Effector memory CD8-positive, alpha-beta T cell (primary cell): ENCODE results near the gene DRAP1.

Experiments used
- ATAC-seq: fragments of 150-1000 bp; cut with Tn5 transposase; replicated peaks from 2 replicates; pipeline ENCODE4 v1.10.0; 2021; ENCODE audit warnings: mild to moderate bottlenecking, moderate library complexity
- DNase-seq, 3 experiments: peaks; one replicate each; pipeline ENCODE4 v3.0.0; 2021
- H3K27ac Mint-ChIP-seq, 2 donors: one replicate each; pipeline ENCODE4 v1.8.0; 2022; ENCODE audit warnings: mild to moderate bottlenecking in 2 of 2, mixed read lengths in 2 of 2, moderate library complexity in 2 of 2
- H3K27me3 Mint-ChIP-seq, 2 donors: one replicate each; pipeline ENCODE4 v1.8.0; 2022; ENCODE audit warnings: mixed read lengths in 2 of 2
- H3K36me3 Mint-ChIP-seq: one replicate; pipeline ENCODE4 v1.8.0; 2022; ENCODE audit warnings: mild to moderate bottlenecking, moderate library complexity, mixed read lengths; ENCODE audit not compliant: insufficient read depth
- H3K4me1 Mint-ChIP-seq, 2 donors: one replicate each; pipeline ENCODE4 v1.8.0; 2022; ENCODE audit warnings: low read depth in 2 of 2, mixed read lengths in 2 of 2
- H3K4me3 Mint-ChIP-seq, 2 donors: one replicate each; pipeline ENCODE4 v1.8.0; 2022; ENCODE audit warnings: mild to moderate bottlenecking in 2 of 2, mixed read lengths in 2 of 2, moderate library complexity in 2 of 2
- H3K9me3 Mint-ChIP-seq, 2 donors: one replicate each; pipeline ENCODE4 v1.8.0; 2022; ENCODE audit warnings: mixed read lengths in 2 of 2

DRAP1 gene

GRCh38 chr11:65903068-65903481 is 16.2 kb upstream of the DRAP1 start:
- Mint-ChIP-seq H3K27me3 (no peaks in the 10 kb centered on the region), H3K27ac (no peak overlapping the region), H3K36me3 (peaks cover 18% of the 10 kb centered on the region), H3K4me3 (no peak overlapping the region), H3K4me1 (peaks cover 7 to 14% of the 10 kb centered on the region in 2 donors), H3K9me3 (no peaks in the 10 kb centered on the region)
- DNase-seq, result no peak
- ATAC-seq, result no peak

GRCh38 chr11:65903715-65904114 is 15.5 kb upstream of the DRAP1 start:
- Mint-ChIP-seq H3K4me3 (no peak overlapping the region), H3K4me1 (peaks cover 7 to 12% of the 10 kb centered on the region in 2 donors), H3K36me3 (peaks cover 18% of the 10 kb centered on the region), H3K27ac (no peak overlapping the region), H3K9me3 (no peaks in the 10 kb centered on the region), H3K27me3 (peaks cover 0 to under 1% of the 10 kb centered on the region in 2 donors)
- DNase-seq (no peak), ATAC-seq (no peak)

GRCh38 chr11:65906602-65907001 is 12.6 kb upstream of the DRAP1 start:
- no peaks in the 10 kb centered on the region for H3K9me3 Mint-ChIP-seq
- no peak for DNase-seq

GRCh38 chr11:65907878-65908277 is 11.3 kb upstream of the DRAP1 start:
- ATAC-seq (no peak), DNase-seq (no peak)
- Mint-ChIP-seq H3K36me3 (peaks cover 5% of the 10 kb centered on the region), H3K27me3 (peaks cover 13 to 18% of the 10 kb centered on the region in 2 donors), H3K27ac (no peak overlapping the region), H3K4me3 (no peak overlapping the region), H3K9me3 (no peaks in the 10 kb centered on the region), H3K4me1 (peaks cover 0 to 6% of the 10 kb centered on the region in 2 donors)

More at GRCh38 chr11:65906602-65907001, 12.6 kb upstream of the DRAP1 start:
- peaks cover 15% of the 10 kb centered on the region for H3K36me3 Mint-ChIP-seq
- peaks cover 10 to 14% of the 10 kb centered on the region in 2 donors for H3K27me3 Mint-ChIP-seq
- no peak overlapping the region for H3K4me3 Mint-ChIP-seq
- ATAC-seq, result no peak
- no peak overlapping the region for H3K27ac Mint-ChIP-seq
- peaks cover 6 to 15% of the 10 kb centered on the region in 2 donors for H3K4me1 Mint-ChIP-seq

GRCh38 chr11:65911682-65912568 is 7.3 kb upstream of the DRAP1 start:
- Mint-ChIP-seq H3K9me3 (no peaks in the 10 kb centered on the region), H3K27ac (no peak overlapping the region), H3K4me1 (peaks cover 20 to 26% of the 10 kb centered on the region in 2 donors), H3K27me3 (peaks cover 13 to 18% of the 10 kb centered on the region in 2 donors), H3K36me3 (peaks cover under 1% of the 10 kb centered on the region), H3K4me3 (no peak overlapping the region)
- DNase-seq (no peak), ATAC-seq (no peak)

GRCh38 chr11:65912845-65913244 is 6.4 kb upstream of the DRAP1 start:
- ATAC-seq (no peak), DNase-seq (no peak)
- Mint-ChIP-seq H3K27me3 (peaks cover 13 to 18% of the 10 kb centered on the region in 2 donors), H3K27ac (no peak overlapping the region), H3K36me3 (peaks cover 5% of the 10 kb centered on the region), H3K9me3 (no peaks in the 10 kb centered on the region), H3K4me1 (peaks cover 24 to 31% of the 10 kb centered on the region in 2 donors), H3K4me3 (no peak overlapping the region)

- H3K27ac Mint-ChIP-seq, result peak overlapping the region; percentile 49 to 81
- H3K9me3 Mint-ChIP-seq, result no peaks in the 10 kb centered on the region
- DNase-seq, result no peak
- peaks cover 6 to 9% of the 10 kb centered on the region in 2 donors for H3K27me3 Mint-ChIP-seq
- peaks cover 29 to 31% of the 10 kb centered on the region in 2 donors for H3K4me1 Mint-ChIP-seq
- no peak for ATAC-seq
- peaks cover 26% of the 10 kb centered on the region for H3K36me3 Mint-ChIP-seq
- no peak overlapping the region for H3K4me3 Mint-ChIP-seq
Observed at GRCh38 chr11:65915101-65915820, 4.0 kb upstream of the DRAP1 start.

GRCh38 chr11:65915821-65916251 is 3.4 kb upstream of the DRAP1 start:
- H3K27ac Mint-ChIP-seq, result peak overlapping the region in 1 of 2 donors; percentile 81
- peaks cover 26% of the 10 kb centered on the region for H3K36me3 Mint-ChIP-seq
- peaks cover 6 to 9% of the 10 kb centered on the region in 2 donors for H3K27me3 Mint-ChIP-seq
- no peak for DNase-seq
- H3K9me3 Mint-ChIP-seq, result no peaks in the 10 kb centered on the region
- peaks cover 31 to 32% of the 10 kb centered on the region in 2 donors for H3K4me1 Mint-ChIP-seq
- ATAC-seq, result no peak
- no peak overlapping the region for H3K4me3 Mint-ChIP-seq

- Mint-ChIP-seq H3K27me3 (peaks cover 5 to 7% of the 10 kb centered on the region in 2 donors), H3K9me3 (no peaks in the 10 kb centered on the region), H3K4me3 (peak overlapping the region; percentile 91 to 92), H3K4me1 (peaks cover 31 to 32% of the 10 kb centered on the region in 2 donors), H3K27ac (peak overlapping the region in 1 of 2 donors; percentile 81), H3K36me3 (peaks cover 31% of the 10 kb centered on the region)
- no peak for DNase-seq
- no peak for ATAC-seq
Observed at GRCh38 chr11:65916391-65916790, 2.8 kb upstream of the DRAP1 start.

GRCh38 chr11:65917077-65917433 is 2.2 kb upstream of the DRAP1 start:
- Mint-ChIP-seq H3K36me3 (peaks cover 38% of the 10 kb centered on the region), H3K27ac (peak overlapping the region; percentile 56 to 81), H3K9me3 (no peaks in the 10 kb centered on the region), H3K27me3 (peaks cover 0 to under 1% of the 10 kb centered on the region in 2 donors), H3K4me1 (peaks cover 33% of the 10 kb centered on the region in 2 donors), H3K4me3 (peak overlapping the region; percentile 91 to 92)
- no peak for ATAC-seq
- no peak for DNase-seq

GRCh38 chr11:65917434-65918210 is 1.6 kb upstream of the DRAP1 start:
- H3K36me3 Mint-ChIP-seq, result peaks cover 44% of the 10 kb centered on the region
- DNase-seq (no peak), ATAC-seq (no peak)
- no peaks in the 10 kb centered on the region for H3K9me3 Mint-ChIP-seq
- H3K4me3 Mint-ChIP-seq, result peak overlapping the region; percentile 91 to 92
- no peaks in the 10 kb centered on the region for H3K27me3 Mint-ChIP-seq
- peak overlapping the region; percentile 56 to 81 for H3K27ac Mint-ChIP-seq
- H3K4me1 Mint-ChIP-seq, result peaks cover 33 to 38% of the 10 kb centered on the region in 2 donors

- ATAC-seq (peak; percentile 67), DNase-seq (peak in 2 of 3 experiments; percentile 22 to 37)
- Mint-ChIP-seq H3K27me3 (no peaks in the 10 kb centered on the region), H3K4me3 (peak within 1 kb of the TSS; percentile 91 to 92), H3K36me3 (peaks cover 49% of the 10 kb centered on the region), H3K4me1 (peaks cover 33 to 38% of the 10 kb centered on the region in 2 donors), H3K27ac (peak within 1 kb of the TSS; percentile 90), H3K9me3 (no peaks in the 10 kb centered on the region)
Observed at GRCh38 chr11:65918211-65919140, 750 bp upstream of the DRAP1 start, which contains the start of gene C11orf68. Gene C11orf68 (minus strand): TSS chr11:65919062. CDS start chr11:65919031, 31 bp downstream.
